Measurements from ENCODE around the gene FHIT.

FHIT gene

DNA sequence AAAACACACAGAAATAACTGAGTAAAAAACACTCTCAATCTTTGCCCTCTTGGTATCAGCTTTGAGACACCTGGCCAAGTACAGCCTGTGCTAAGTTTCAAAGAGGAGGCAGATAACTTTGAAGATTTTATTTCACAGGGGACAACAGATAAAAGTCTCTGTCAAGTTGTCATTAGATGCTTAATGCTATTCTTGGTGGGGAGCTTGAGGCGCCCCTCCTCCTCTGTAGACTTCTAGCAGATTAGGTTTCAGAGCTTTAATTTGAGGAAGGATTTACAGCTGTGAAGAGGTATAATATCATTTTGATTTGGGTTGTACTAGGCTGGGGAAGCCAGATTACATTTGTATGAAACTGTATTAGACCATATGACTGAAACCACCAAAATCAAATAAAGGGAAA, 620.3 kb downstream of the FHIT start:
- H3K4me3 Mint-ChIP-seq, result no peak overlapping the region
- H3K4me1 Mint-ChIP-seq (ENCODE audit: low read depth), result no peaks in the 10 kb centered on the region
- no peaks in the 10 kb centered on the region for H3K9me3 Mint-ChIP-seq
- peaks cover 3% of the 10 kb centered on the region for H3K27me3 Mint-ChIP-seq
- H3K36me3 Mint-ChIP-seq (ENCODE audit: low read depth), result no peaks in the 10 kb centered on the region
- DNase-seq, result no peak
- no peak overlapping the region for H3K27ac Mint-ChIP-seq

DNA sequence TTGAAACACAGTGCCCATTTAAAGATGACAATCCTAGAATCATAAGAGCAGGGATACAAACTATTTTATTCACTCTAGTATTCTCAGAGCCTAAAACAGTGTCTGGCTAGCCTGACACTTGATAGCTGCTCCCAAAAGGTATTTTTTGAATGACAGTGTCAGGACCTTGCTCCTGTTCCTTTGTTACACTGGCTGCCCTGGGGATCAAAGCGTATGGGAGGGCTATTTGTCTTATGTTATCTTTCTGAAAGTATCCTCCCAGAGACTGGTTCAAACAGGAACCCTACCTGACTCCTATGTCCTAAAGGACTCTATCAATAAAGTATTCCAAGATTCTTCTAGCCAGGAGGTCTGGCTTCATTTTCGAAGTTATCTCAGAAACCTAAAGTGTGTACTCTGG, 621.4 kb downstream of the FHIT start:
- Mint-ChIP-seq H3K9me3 (no peaks in the 10 kb centered on the region), H3K4me3 (no peak overlapping the region), H3K27ac (no peak overlapping the region), H3K36me3 (ENCODE audit: low read depth) (no peaks in the 10 kb centered on the region), H3K4me1 (ENCODE audit: low read depth) (no peaks in the 10 kb centered on the region), H3K27me3 (peaks cover 3% of the 10 kb centered on the region)
- DNase-seq, result no peak

DNA sequence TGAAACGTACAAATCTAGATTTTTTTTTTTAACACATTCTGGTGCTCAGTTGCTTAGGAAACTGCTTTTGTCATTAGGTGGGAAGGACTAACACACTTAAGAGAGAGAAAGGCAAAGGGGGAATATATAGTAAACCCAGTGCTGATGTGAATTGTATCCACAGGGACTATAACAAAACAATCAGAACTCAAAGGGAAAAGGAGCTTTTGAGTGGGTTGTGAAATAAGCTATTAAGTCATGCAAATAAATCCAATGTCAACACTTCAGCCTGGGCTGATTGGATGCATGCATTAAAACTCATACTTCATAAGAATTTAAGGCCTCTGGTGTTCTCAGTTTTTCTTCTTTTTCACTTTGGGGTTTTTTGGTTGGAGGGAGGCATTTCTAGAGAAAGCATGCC, 628.9 kb downstream of the FHIT start:
- Mint-ChIP-seq H3K27ac (no peak overlapping the region), H3K36me3 (ENCODE audit: low read depth) (no peaks in the 10 kb centered on the region), H3K9me3 (peaks cover 6% of the 10 kb centered on the region), H3K27me3 (no peaks in the 10 kb centered on the region), H3K4me1 (ENCODE audit: low read depth) (no peaks in the 10 kb centered on the region), H3K4me3 (no peak overlapping the region)
- no peak for DNase-seq

DNA sequence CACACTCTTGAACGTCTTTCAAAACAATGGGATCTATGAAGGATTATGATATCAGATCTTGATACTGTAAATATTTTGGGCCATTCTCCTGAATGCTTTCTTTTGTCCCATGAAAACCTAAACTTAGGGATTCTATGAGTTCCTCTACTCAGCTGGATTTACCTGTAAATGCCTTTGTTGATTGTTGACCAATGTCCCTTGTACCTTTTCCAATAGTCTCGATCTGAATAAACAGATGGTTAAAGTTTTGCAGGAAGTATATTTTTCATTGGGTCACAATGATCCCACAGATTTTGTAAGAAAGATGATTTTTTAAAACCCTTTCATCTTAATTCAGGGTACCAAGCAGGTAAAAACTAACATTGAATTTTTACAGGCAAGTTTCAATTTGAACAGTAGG, 634.1 kb downstream of the FHIT start:
- peaks cover 9% of the 10 kb centered on the region for H3K9me3 Mint-ChIP-seq
- H3K36me3 Mint-ChIP-seq (ENCODE audit: low read depth), result no peaks in the 10 kb centered on the region
- H3K4me3 Mint-ChIP-seq, result no peak overlapping the region
- no peaks in the 10 kb centered on the region for H3K4me1 Mint-ChIP-seq (ENCODE audit: low read depth)
- no peak overlapping the region for H3K27ac Mint-ChIP-seq
- H3K27me3 Mint-ChIP-seq, result no peaks in the 10 kb centered on the region
- DNase-seq, result no peak

DNA sequence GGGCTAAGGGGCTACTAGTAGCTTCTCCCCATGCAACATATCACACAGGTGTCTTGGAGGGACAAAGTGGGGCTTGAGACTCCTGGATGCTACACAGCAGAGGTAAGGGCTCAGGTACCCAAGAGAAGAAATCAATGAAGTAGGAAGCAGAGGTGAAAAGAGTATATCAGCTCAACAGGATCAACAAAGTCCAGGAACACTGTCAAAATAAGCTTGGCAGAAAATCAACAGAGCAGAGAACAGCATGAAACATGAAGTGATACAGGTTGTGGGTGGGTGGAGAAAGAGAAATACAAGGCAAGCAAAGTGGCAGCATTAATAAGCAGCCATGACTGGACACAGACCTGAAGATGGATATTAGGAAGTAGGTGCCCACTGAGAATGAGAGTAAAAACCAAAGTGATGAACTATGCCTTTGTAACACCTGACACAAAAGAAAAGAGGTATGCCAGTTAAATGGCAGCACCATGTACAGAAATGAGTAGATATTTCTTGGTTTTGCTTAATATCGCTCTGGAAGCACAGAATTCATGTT, 637.4 kb downstream of the FHIT start:
- Mint-ChIP-seq H3K4me1 (ENCODE audit: low read depth) (no peaks in the 10 kb centered on the region), H3K27ac (no peak overlapping the region), H3K36me3 (ENCODE audit: low read depth) (no peaks in the 10 kb centered on the region), H3K27me3 (no peaks in the 10 kb centered on the region), H3K9me3 (peaks cover 3% of the 10 kb centered on the region), H3K4me3 (no peak overlapping the region)
- DNase-seq, result no peak

DNA sequence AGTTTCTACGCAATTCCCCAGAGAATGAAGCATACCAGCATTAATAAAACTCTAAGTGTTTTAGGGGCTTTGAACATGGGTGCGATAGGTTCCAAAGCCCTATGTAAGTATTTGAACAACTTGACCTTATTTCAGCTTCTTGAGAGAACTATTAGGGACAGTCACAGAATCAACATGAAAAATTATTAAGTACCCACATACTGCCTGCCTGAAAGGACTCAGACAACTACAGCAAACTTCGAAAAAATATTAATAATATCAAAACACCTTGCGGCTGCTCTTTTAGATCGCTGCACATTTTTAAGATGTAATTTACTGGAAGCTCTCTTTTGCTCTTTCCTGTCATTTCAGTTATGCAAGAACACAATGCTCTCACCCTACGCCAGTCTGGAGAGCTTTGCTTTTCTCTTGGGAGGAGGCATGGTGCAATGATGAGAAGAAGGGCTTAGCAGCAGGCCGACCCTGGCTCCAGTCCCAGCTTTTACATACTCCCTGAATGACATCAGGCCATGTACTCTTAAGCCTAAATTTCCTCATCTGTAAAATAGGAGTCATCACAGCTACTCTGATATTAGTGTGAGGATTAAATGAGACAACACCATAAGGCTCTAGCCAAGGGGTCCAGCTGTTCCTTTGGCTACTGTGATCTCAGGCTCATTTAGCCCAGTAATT, 640.7 kb downstream of the FHIT start:
- Mint-ChIP-seq H3K4me3 (no peak overlapping the region), H3K36me3 (ENCODE audit: low read depth) (no peaks in the 10 kb centered on the region), H3K27me3 (no peaks in the 10 kb centered on the region), H3K4me1 (ENCODE audit: low read depth) (no peaks in the 10 kb centered on the region), H3K9me3 (peaks cover 3% of the 10 kb centered on the region), H3K27ac (no peak overlapping the region)
- no peak for DNase-seq

DNA sequence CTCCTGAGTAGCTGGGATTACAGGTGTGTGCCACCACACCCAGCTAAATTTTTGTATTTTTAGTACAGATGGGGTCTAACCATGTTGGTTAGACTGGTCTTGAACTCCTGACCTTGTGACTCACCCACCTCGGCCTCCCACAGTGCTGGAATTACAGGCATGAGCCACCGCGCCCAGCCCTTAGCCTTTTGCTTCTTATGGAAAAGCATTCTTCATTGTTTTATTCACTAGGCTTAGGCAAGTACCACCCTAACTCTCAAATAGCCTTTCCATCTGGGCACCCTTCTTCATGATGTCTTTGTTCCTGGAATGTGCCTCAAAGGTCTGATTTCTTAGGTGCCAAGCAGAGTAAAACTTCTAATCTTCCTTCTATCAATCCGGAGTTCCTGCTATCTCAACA, 641.8 kb downstream of the FHIT start:
- H3K4me1 Mint-ChIP-seq (ENCODE audit: low read depth), result no peaks in the 10 kb centered on the region
- peaks cover 3% of the 10 kb centered on the region for H3K9me3 Mint-ChIP-seq
- DNase-seq, result no peak
- no peaks in the 10 kb centered on the region for H3K36me3 Mint-ChIP-seq (ENCODE audit: low read depth)
- H3K27me3 Mint-ChIP-seq, result no peaks in the 10 kb centered on the region
- H3K27ac Mint-ChIP-seq, result no peak overlapping the region
- H3K4me3 Mint-ChIP-seq, result no peak overlapping the region

DNA sequence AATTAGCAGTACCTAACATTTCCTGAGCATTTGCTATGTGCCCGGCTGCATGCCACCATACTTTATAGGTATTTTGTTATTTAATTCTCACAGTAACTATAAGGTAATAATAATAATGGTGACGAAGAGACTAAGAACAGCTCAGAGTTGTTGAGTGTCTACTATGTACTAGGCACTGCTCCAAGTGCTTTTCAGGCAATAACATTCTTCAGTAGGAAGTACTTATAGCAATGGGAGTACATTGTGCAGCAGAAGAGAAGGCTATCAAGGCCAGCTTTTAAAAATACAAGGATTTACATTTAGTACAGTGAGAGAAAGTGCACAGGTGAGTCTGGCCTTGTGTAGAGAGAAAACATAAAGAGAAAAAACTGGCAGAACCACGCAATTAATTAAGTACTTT, 647.4 kb downstream of the FHIT start:
- peaks cover 8% of the 10 kb centered on the region for H3K4me1 Mint-ChIP-seq (ENCODE audit: low read depth)
- H3K36me3 Mint-ChIP-seq (ENCODE audit: low read depth), result no peaks in the 10 kb centered on the region
- no peaks in the 10 kb centered on the region for H3K9me3 Mint-ChIP-seq
- H3K27ac Mint-ChIP-seq, result no peak overlapping the region
- H3K27me3 Mint-ChIP-seq, result peaks cover 2% of the 10 kb centered on the region
- H3K4me3 Mint-ChIP-seq, result no peak overlapping the region
- DNase-seq, result no peak

DNA sequence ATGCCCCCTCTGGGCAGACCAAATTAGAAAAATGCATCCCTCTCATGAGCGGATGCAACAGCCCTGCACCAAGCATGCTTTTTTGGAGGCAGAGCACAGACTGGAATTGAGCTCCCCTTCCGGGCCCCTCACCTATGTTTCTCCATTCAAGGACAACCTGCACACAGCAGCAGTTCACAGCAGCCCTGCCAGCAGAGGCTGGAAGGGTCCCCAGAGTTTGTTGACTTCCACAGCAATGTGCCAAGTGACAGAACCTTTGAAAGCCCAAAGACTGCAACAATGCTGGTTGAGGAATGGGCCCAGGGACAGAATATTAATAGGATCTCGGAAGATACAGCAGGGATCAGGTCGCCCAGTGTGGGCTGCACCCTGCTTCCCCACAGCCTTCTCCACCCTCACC, 650.4 kb downstream of the FHIT start:
- DNase-seq, result no peak
- no peak overlapping the region for H3K4me3 Mint-ChIP-seq
- no peaks in the 10 kb centered on the region for H3K36me3 Mint-ChIP-seq (ENCODE audit: low read depth)
- H3K9me3 Mint-ChIP-seq, result no peaks in the 10 kb centered on the region
- peaks cover 6% of the 10 kb centered on the region for H3K27me3 Mint-ChIP-seq
- peaks cover 8% of the 10 kb centered on the region for H3K4me1 Mint-ChIP-seq (ENCODE audit: low read depth)
- no peak overlapping the region for H3K27ac Mint-ChIP-seq

DNA sequence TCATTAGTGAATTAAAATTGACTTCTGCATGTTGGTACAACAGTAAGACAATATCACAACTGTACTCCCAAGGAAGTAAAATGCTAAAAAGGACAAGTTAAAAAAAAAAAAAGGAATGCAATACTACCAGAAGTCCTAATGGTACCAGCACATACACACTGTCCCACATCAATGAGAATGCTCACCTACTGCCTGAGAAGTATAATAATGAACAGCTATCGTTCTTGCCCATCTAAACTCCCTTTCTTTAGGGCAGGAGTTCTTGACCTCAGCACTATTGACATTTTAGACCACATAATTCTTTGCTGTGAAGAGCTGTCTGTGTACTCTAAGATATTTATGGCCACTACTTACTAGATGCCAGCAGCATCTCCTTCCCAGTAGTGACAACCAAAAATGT, 651.7 kb downstream of the FHIT start:
- H3K4me3 Mint-ChIP-seq, result no peak overlapping the region
- peaks cover 6% of the 10 kb centered on the region for H3K27me3 Mint-ChIP-seq

DNA sequence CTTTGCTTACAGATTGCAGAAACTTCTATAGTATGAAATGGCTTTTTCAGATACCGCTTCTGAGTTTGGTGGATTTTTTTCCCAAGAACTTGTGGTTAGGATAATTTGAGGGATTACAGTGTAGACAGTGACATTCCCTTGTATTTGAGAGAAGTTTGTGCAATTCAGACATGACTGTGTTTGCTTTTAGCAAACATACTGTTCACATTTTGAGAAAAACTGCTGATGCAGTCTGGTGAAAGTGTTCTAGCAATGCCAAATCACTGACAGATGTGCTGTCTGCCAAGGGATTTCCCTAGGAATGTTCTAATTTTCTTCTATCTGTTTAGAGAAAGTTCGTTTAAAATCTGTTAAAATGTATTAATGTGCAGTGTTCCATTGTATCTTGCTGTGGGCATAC, 652.6 kb downstream of the FHIT start:
- peaks cover 6% of the 10 kb centered on the region for H3K27me3 Mint-ChIP-seq
- DNase-seq, result no peak
- no peak overlapping the region for H3K4me3 Mint-ChIP-seq
- H3K36me3 Mint-ChIP-seq (ENCODE audit: low read depth), result no peaks in the 10 kb centered on the region
- H3K27ac Mint-ChIP-seq, result no peak overlapping the region
- peaks cover 8% of the 10 kb centered on the region for H3K4me1 Mint-ChIP-seq (ENCODE audit: low read depth)
- no peaks in the 10 kb centered on the region for H3K9me3 Mint-ChIP-seq

More for the DNA sequence above, 651.7 kb downstream of the FHIT start:
- no peak for DNase-seq
- H3K4me1 Mint-ChIP-seq (ENCODE audit: low read depth), result peaks cover 8% of the 10 kb centered on the region
- no peak overlapping the region for H3K27ac Mint-ChIP-seq
- H3K9me3 Mint-ChIP-seq, result no peaks in the 10 kb centered on the region
- no peaks in the 10 kb centered on the region for H3K36me3 Mint-ChIP-seq (ENCODE audit: low read depth)

DNA sequence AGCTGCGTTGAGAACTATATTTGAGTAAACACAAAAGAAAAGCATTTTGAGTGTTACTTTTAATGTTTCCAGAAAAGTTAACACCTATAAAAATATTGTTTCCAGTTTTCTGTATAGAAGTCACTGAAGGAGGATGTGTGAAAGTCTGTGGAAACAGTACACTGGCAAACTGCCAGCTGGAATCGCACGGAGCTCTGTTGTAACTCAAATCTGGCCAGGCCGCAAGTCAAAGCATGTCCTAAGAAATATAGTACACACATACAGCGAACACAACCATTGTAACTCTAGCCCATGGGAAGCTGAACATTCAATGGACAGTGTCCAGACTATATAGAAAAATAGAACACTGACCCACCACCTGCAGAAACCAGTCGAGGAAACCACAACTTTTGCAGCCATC, 657.2 kb downstream of the FHIT start:
- DNase-seq, result no peak
- Mint-ChIP-seq H3K4me1 (ENCODE audit: low read depth) (no peaks in the 10 kb centered on the region), H3K36me3 (ENCODE audit: low read depth) (no peaks in the 10 kb centered on the region), H3K27ac (no peak overlapping the region), H3K4me3 (no peak overlapping the region), H3K27me3 (peaks cover 5% of the 10 kb centered on the region), H3K9me3 (no peaks in the 10 kb centered on the region)

DNA sequence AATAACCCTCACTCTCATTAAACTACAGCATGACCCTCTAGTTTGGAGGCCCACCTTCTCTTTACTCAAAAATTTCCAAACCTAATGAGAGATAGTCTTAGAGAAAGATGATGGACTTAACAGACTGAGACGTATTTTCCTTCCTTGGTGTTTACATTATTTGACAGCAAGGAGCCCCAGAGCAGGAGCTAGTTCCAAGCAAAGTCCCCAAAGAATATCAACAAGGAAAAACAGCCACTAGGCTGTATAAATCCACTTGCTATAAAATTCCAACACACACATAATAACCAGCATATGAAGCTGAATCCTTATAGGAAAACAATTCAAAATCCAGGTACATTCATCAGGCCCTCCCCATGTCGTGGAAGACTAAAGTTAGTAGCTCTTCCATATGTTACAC, 660.0 kb downstream of the FHIT start:
- no peak overlapping the region for H3K27ac Mint-ChIP-seq
- no peak overlapping the region for H3K4me3 Mint-ChIP-seq
- H3K27me3 Mint-ChIP-seq, result peaks cover under 1% of the 10 kb centered on the region
- H3K4me1 Mint-ChIP-seq (ENCODE audit: low read depth), result no peaks in the 10 kb centered on the region
- no peaks in the 10 kb centered on the region for H3K36me3 Mint-ChIP-seq (ENCODE audit: low read depth)
- H3K9me3 Mint-ChIP-seq, result peaks cover 3% of the 10 kb centered on the region
- DNase-seq, result no peak

DNA sequence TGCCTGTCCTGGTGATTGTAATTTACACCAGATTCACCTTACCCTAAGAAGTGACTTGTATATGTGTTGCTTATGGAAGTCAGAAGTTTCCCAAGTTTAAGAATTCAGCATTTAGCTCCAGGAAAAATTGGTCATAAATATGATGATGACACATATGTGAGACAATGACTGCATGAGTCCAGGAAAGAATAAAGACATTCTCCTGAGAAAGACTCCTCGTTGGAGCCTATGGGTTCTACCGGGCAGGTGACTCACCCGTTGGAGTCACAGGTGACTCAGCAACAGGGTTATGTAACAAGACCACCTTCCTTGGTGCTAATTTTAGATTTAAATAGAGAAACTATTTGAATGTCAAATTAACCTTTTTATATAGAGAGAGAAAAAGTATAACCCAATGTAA, 662.4 kb downstream of the FHIT start:
- H3K9me3 Mint-ChIP-seq, result peaks cover 3% of the 10 kb centered on the region
- no peak overlapping the region for H3K27ac Mint-ChIP-seq
- no peaks in the 10 kb centered on the region for H3K4me1 Mint-ChIP-seq (ENCODE audit: low read depth)
- DNase-seq, result no peak
- H3K4me3 Mint-ChIP-seq, result no peak overlapping the region
- H3K27me3 Mint-ChIP-seq, result no peaks in the 10 kb centered on the region
- no peaks in the 10 kb centered on the region for H3K36me3 Mint-ChIP-seq (ENCODE audit: low read depth)

DNA sequence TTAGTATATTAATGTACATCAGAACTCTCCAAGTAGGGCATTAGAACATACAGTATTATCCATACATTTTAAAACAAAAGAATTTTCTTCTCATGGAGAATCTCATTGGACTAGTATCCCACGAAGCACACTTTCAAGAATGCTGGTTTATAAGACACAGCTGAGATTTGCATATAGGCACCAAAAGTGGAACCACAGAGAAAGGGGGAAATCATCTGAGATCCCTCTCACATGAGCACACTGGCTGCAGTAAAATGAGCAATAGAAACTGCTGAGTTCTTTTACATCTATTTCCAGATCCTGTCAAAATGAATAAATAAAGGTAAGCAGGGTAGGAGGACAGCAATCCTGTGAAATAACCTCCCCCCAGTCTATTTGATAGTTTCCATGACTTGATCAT, 665.3 kb downstream of the FHIT start:
- no peaks in the 10 kb centered on the region for H3K4me1 Mint-ChIP-seq (ENCODE audit: low read depth)
- no peak overlapping the region for H3K27ac Mint-ChIP-seq
- no peaks in the 10 kb centered on the region for H3K27me3 Mint-ChIP-seq
- DNase-seq, result no peak
- no peaks in the 10 kb centered on the region for H3K36me3 Mint-ChIP-seq (ENCODE audit: low read depth)
- H3K4me3 Mint-ChIP-seq, result no peak overlapping the region
- H3K9me3 Mint-ChIP-seq, result peaks cover 3% of the 10 kb centered on the region

DNA sequence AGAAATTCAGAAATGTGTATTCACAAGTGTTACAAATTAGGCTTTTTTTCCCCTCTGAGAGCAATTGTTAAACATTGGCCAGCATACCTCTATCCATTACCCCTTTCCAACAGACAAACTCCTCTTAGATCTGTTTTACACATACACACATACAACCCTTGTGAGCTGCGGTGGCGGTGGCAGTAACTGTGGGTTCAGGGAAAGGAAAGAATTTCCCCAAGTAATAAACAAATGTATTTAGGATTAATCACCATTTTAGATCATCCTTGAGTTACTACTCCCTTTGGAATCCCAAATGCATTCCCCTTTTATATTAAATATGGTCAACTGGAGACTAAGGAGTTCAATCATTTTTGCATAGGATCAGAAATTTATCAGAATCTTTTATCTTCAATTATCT, 667.0 kb downstream of the FHIT start:
- H3K27ac Mint-ChIP-seq, result no peak overlapping the region
- H3K27me3 Mint-ChIP-seq, result no peaks in the 10 kb centered on the region
- no peak for DNase-seq
- no peak overlapping the region for H3K4me3 Mint-ChIP-seq
- H3K4me1 Mint-ChIP-seq (ENCODE audit: low read depth), result no peaks in the 10 kb centered on the region
- H3K9me3 Mint-ChIP-seq, result peaks cover 3% of the 10 kb centered on the region
- H3K36me3 Mint-ChIP-seq (ENCODE audit: low read depth), result no peaks in the 10 kb centered on the region

Data from activated T-cell treated with anti-CD3 and anti-CD28 coated beads, Interleukin-2, amount 50 U/mL, for 24 hours (primary cell).